Testis (tissue), 3 donors: ENCODE data around the gene OLFM4. TPM values are rescaled to one million over a fixed set of nuclear protein-coding genes. Genes with fewer than 3 reads are reported as not detected.

Experiments used
- DNase-seq: peaks from one replicate; pipeline ENCODE4 v3.0.0-alpha.2; 2019
- H3K27ac ChIP-seq, 2 donors: fragments of 200-600 bp; sonication (generic); one replicate each; pipeline ENCODE4 v1.5.1; 2019
- H3K27me3 ChIP-seq: fragments of 200-600 bp; sonication (generic); one replicate; pipeline ENCODE4 v1.5.1; 2019
- H3K36me3 ChIP-seq: fragments of 200-600 bp; sonication (generic); one replicate; pipeline ENCODE4 v1.5.1; 2017; ENCODE audit warnings: low read depth; ENCODE audit errors: missing control alignments
- H3K4me1 ChIP-seq: fragments of 200-600 bp; sonication (generic); one replicate; pipeline ENCODE4 v1.5.1; 2019
- H3K4me3 ChIP-seq, 2 donors: fragments of 200-600 bp; sonication (generic); one replicate each; pipeline ENCODE4 v1.5.1; 2017 to 2019
- H3K9me3 ChIP-seq: fragments of 200-600 bp; sonication (generic); one replicate; pipeline ENCODE4 v1.5.1; 2017
- CTCF ChIP-seq, 3 experiments: fragments of 450-650 bp in 2 of 3; fragments of 200-600 bp in 1 of 3; sonication (generic) in 1 of 3; IDR thresholded peaks; one replicate each; pipeline ENCODE4 v1.5.1; 2016 to 2019; ENCODE audit warnings: antibody characterized with exemption in 3 of 3, mild to moderate bottlenecking in 2 of 3, moderate library complexity in 1 of 3
- POLR2A ChIP-seq: fragments of 450-650 bp; IDR thresholded peaks from one replicate; pipeline ENCODE4 v1.6.1; 2017; ENCODE audit warnings: antibody characterized with exemption, mild to moderate bottlenecking, moderate library complexity
- WGBS, 2 donors: methylation state at CpG; one replicate each; pipeline ENCODE4 v1.1.5; 2018; 5-methylcytosine and 5-hydroxymethylcytosine counted together
- intact Hi-C: fragments of 100-400 bp; cut with DNase I; formaldehyde crosslinking; loops from one replicate; pipeline ENCODE4 v1.15.1; 2023; ENCODE audit warnings: low total_unique reads
- polyA plus RNA-seq: library from polyadenylated mRNA; stranded (reverse); fragments of 350-450 nt; fragmentation: Illumina TruSeq; extraction: RNeasy Lipid Tissue Mini Kit (QIAGEN cat#74804); gene quantifications from one replicate; pipeline ENCODE4 v1.2.3, GENCODE V29; 2014; ENCODE audit warnings: low read depth, low replicate concordance; ENCODE audit not compliant: insufficient read depth
- total RNA-seq, 2 donors: library from RNA; depleted of rRNA; stranded (reverse); fragments of >200 nt; gene quantifications; one replicate each; pipeline ENCODE4 v1.2.3, GENCODE V29; 2016

Gene OLFM4
- total and polyA plus RNA-seq, 3 donors from 2014 or later: 0.08 to 4.8 (median 0.19) TPM

GRCh38 chr13:53064731-53065130 is 36.1 kb downstream of the OLFM4 start:
- no peaks in the 10 kb centered on the region for H3K4me1 ChIP-seq
- no peaks in the 10 kb centered on the region for H3K27me3 ChIP-seq
- H3K4me3 ChIP-seq: no peak overlapping the region
- intact Hi-C loops: no loop called here
- no peak for TF ChIP-seq CTCF (IDR thresholded peaks at IDR 0.05)
- no peak for TF ChIP-seq POLR2A
- H3K9me3 ChIP-seq: no peaks in the 10 kb centered on the region
- no peak for DNase-seq
- WGBS, 2 donors: 34 to 36% methylated on average over 4 of the region's 4 CpGs
- H3K36me3 ChIP-seq: no peaks in the 10 kb centered on the region
- H3K27ac ChIP-seq: no peak overlapping the region

- no peaks in the 10 kb centered on the region for H3K4me1 ChIP-seq
- H3K4me3 ChIP-seq: no peak overlapping the region
- no peak for DNase-seq
- intact Hi-C loops: no loop called here
- no peaks in the 10 kb centered on the region for H3K36me3 ChIP-seq
- no peak overlapping the region for H3K27ac ChIP-seq
- H3K9me3 ChIP-seq: no peaks in the 10 kb centered on the region
- H3K27me3 ChIP-seq: no peaks in the 10 kb centered on the region
- 91 to 98% methylated on average over 2 of the region's 2 CpGs for WGBS, 2 donors
- TF ChIP-seq POLR2A: no peak
- TF ChIP-seq CTCF (IDR thresholded peaks at IDR 0.05): no peak
These were observed 37.8 kb downstream of the OLFM4 start for GRCh38 chr13:53066411-53066810.

GRCh38 chr13:53068585-53069520 is 40.2 kb downstream of the OLFM4 start:
- intact Hi-C loops: no loop called here
- TF ChIP-seq POLR2A (no peak), CTCF (IDR thresholded peaks at IDR 0.05) (no peak)
- H3K9me3 ChIP-seq: no peaks in the 10 kb centered on the region
- no peak overlapping the region for H3K4me3 ChIP-seq
- WGBS, 2 donors: 48 to 59% methylated on average over 8 of the region's 8 CpGs
- H3K27ac ChIP-seq: no peak overlapping the region
- no peaks in the 10 kb centered on the region for H3K27me3 ChIP-seq
- no peaks in the 10 kb centered on the region for H3K36me3 ChIP-seq
- DNase-seq: no peak
- no peaks in the 10 kb centered on the region for H3K4me1 ChIP-seq

GRCh38 chr13:53069800-53070199 is 41.2 kb downstream of the OLFM4 start:
- no peak overlapping the region for H3K27ac ChIP-seq
- TF ChIP-seq POLR2A (no peak), CTCF (IDR thresholded peaks at IDR 0.05) (no peak)
- intact Hi-C loops: no loop called here
- H3K9me3 ChIP-seq: no peaks in the 10 kb centered on the region
- WGBS, 2 donors: 74 to 82% methylated on average over 4 of the region's 4 CpGs
- H3K4me3 ChIP-seq: no peak overlapping the region
- H3K4me1 ChIP-seq: no peaks in the 10 kb centered on the region
- H3K27me3 ChIP-seq: no peaks in the 10 kb centered on the region
- no peaks in the 10 kb centered on the region for H3K36me3 ChIP-seq
- DNase-seq: no peak

GRCh38 chr13:53073711-53074110 is 45.1 kb downstream of the OLFM4 start:
- H3K36me3 ChIP-seq: no peaks in the 10 kb centered on the region
- 59 to 79% methylated on average over 1 of the region's 1 CpG for WGBS, 2 donors
- intact Hi-C loops: no loop called here
- no peaks in the 10 kb centered on the region for H3K9me3 ChIP-seq
- H3K27ac ChIP-seq: no peak overlapping the region
- no peak for DNase-seq
- no peaks in the 10 kb centered on the region for H3K27me3 ChIP-seq
- no peak overlapping the region for H3K4me3 ChIP-seq
- no peaks in the 10 kb centered on the region for H3K4me1 ChIP-seq
- TF ChIP-seq CTCF (IDR thresholded peaks at IDR 0.05) (no peak), POLR2A (no peak)
